GM21447 (cell line): ENCODE measurements around the gene EMP1.

Source experiments
- ATAC-seq: cut with Tn5 transposase; IDR thresholded peaks from one replicate; pipeline ENCODE4 v1.9.1; 2021; ENCODE audit not compliant: unreplicated experiment

The EMP1 gene

DNA sequence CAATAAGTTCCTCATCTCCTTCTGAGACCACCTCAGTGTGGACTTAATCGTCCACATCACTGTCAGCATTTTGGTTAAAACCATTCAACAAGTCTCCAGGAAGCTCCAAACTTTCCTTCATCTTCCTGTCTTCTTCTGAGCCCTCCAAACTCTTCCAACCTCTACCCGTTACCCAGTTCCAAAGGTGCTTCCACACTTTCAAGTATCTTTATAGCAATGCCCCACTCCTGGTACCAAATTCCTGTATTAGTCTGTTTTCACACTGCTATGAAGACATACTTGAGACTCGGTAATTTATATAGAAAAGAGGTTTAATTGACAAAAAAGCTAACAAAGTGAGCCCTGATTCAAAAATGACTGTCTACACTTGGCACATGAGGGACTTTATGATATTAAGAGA, 22.8 kb downstream of the EMP1 start:
- no peak for ATAC-seq

DNA sequence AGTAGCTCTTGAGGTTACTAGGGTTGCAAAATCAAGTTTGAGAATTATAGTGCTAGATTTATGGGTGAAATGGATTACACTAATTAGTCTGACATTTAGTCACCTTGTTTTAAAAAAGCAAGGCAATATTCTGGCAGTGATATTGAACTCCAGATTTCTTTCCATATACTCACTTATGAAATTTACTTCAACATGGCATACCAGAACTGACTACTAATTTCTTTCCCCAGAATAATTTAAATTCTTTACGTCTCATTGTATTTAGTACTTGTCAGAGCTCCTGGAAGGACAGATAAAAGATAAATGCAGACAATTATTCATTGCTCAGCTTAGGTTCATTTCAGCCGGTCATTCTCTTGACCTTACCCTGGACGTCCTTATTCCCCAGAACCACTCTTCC, 24.3 kb downstream of the EMP1 start:
- ATAC-seq, result no peak

DNA sequence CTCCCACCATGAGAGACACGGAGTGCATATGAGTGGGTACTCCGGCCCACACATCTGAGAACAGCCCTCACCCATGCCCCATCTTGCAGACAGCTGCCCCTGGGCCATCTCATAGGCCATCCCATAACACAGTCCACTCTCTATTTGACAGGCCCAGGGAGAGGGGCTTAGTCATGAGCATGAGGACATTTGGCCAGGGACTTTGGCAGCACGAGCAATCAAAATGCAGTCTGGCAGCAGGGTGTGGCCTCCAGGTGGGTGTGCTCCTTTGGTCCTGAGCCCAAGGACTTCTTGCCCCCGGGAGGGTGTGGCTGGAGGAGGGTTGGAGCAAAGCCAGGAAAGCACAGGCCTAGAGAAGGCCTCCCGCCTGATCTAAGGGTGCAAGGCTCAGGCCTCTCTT, 25.6 kb downstream of the EMP1 start:
- ATAC-seq, result no peak

DNA sequence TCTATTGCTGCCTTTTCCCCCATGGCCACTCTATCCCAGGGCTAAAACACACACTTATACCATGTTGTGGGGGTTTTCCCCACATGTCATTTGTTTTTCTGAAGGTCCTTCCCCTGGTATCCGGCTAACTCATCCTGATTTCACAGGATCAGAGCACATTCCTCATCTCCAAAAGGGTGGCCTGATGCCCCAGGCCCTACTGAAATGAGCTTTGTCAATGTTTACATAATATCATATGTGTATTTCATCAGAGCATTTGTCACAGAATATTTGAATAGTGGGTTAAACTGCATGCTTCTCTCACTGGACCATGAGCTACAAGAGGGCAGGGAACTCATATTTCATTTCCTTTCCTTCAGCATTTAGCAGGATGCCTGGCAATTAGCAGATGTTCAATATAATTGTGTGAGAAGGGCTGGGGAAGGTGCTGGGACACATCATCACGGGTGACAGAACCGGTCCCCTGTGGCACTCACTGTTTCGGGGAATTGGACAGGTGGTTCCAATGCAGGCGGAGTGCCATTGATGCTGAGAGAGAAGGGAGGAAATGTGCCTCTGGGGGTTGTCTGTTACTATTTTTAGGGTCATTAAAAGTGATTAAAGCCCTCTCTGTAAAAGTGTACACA, 26.8 kb downstream of the EMP1 start:
- ATAC-seq, result no peak

DNA sequence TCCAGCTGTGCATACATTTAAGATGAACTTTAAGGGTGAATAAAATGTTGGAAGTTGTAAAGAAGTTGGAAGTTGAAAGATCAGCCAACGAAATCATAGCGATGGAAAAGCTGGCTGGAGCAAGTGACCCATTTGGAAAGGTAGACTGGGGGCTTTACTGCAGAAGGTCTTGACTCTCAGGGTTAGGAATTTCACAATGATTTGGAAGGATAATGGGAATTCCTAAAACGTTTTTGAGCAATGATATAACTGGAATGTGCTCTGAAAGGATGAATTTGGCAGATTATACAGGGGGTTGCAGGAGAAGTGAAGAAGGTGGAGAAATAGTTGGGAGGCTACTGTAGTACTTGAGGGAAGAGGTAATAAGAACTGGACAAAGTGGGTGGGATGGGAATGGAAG, 27.4 kb downstream of the EMP1 start:
- no peak for ATAC-seq

DNA sequence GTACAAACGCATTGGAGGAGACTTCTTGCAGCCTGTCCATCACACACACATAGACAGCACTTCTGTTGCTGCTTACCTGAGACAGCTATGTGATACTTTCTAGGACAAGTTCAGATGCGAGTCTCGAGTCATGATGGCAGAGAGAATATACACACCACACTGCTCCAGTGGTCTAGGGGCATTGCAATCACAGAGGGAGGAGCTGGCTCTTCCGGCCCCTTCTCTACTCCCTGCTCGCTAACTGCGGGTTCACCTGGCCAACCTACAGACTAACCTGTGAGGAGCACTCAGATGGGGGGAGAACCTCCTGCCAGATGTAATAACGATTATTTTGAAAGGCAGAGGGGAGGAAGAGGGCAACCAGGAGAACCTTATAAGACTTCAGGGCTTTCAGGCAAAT, 30.7 kb downstream of the EMP1 start:
- ATAC-seq, result no peak

DNA sequence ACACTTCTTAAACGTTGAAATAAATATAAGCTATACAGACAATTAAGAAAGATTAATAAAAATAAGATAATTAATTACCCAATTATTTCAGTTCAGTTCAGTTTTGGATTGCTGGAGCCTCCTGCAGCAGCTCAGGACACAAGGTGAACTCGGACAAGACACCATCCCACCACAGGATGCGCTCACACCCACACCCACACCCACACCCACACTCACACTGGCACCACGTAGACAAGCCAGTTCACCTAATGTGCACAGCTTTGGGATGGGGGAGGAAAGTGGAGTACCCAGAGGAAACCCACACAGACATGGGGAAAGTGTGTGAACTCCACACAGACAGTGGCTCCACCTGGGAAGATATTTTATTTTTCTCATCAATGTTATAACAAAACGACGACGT, 32.1 kb downstream of the EMP1 start:
- no peak for ATAC-seq

DNA sequence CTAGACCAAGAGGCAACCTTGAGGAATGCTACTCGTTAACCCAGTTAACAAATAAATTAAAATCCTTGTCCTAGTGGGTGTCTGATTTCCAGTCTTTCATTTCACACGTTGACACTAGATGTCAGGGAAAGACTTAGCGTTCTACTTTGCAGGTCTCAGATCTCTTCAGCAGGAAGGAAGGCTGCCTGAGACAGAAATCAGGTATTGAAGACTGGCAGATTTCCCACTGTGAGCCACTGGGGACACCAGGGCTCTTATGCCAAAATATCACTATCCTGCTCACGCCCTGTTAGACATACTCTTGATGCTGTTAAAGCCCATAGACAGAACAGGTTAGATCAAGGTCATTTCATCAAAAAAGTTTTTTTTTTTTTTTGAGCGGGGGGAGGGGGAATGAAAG, 33.0 kb downstream of the EMP1 start:
- no peak for ATAC-seq

DNA sequence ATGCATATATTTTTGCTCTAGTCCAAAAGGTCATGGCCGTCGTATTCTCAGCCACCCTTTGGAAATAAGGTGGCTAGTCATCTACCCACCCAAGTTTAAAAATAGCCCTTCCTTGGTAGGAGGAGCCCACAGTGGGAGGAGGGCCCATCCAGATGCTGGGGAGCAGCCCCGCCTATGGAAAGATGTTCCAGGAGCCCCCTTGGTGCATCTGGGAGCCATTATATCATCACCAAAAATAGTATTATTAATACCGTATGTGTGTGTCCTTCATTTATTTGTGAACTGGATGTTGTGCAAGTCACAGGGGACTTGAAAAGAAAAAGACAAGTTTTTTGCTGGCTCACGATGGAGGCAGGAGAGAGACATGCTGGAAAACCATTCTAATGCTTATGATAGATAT, 34.0 kb downstream of the EMP1 start:
- no peak for ATAC-seq

DNA sequence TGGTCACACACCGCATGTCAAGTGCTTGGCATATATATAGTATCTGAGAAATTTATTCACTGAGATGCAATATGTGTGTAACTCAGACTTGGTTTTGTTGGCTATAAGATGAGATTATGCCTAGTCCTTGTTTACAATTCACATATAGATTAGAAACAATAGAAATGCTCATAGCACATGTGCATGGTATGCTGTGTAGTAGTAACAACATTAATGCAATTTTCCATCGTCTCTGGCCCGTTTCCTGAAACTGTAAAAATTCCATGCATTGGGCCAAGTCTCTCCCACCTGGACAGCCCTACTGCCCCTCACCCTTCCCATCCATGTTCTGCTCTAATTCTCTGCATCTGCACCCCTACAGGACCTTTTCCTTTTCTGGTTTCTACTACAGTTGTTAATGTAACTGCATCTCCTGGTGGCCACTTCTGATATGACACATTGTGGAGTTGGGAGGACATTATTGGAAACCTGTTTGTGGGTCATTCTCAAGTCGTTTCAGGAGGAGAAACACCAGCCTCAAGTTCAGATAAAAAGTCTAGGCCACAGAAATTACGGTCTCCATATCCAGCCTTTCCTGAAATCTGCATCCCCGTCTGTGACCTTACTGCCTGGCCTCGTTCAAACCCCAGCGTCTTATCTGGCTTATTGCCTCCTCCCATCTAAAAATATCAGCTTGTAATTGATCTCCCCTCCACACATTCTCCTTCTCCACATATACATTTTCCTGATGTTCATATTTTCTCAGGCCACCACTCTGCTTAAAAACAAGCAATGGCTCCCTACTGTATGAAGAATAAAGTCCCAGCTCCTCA, 37.5 kb downstream of the EMP1 start:
- ATAC-seq, result no peak

DNA sequence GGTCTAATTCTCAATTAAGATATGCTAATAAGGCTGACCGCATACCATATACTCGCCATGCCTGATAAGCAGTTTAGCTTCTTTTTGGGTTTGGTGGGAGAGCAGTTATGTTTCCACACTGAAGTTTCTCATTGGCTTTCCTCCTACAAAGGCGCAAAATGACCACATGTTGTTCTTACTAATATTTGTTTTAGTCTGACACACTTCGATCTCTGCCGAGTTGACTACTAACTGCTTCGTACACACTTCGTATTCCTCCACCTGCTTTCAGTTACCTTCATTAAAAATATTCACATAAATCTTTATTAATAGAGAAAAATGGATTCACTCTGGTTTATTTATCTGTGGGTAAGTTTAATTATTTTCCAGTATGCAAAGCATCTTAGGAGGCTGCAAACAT, 41.7 kb downstream of the EMP1 start:
- no peak for ATAC-seq

DNA sequence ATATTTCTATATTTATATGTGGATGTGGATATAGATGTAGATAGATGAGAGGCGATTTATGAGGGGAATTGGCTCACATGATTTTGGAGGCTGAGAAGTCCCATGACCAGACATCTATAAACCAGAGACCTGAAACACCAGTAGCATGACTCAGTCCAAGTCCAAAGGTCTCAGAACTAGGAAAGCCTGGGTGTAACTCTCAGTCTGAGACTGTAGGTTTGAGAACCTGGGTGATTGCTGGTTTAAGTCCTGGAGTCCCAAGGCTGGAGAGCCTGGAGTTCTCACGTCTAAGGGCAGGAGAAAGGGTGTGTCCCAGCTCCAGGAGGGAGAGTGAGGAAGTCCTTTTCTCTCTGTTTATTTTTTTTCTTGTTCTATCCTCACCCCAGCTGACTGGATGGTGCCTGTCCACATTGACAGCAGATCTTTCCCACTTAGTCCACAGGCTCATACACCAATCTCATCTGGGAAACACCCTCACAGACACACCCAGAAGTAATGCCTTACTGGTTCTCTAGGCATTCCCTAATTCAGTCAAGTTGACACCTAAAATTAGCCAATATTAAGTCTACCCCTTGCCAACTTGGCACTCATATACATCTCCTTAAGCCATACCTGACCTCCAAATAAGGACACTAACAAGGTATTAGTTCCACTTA, 45.4 kb downstream of the EMP1 start:
- ATAC-seq, result no peak

DNA sequence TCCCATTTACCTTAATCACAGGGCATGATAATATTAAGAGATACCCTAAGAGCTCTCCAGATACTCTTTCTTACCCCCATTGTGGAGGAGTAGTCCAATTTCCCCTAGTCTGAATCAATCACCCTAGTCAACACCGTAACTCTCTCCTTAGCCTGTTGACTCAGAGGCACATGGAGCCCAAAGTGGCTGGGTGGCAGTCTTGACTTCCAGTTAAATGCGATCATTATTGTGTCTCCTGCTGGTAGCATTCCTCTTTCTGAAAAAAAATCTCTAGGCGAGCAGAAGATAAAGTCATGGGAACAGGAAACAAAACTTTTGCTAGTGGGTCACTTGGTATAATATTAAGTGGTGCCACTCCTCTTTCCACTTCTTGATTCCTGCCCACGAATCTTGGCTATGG, 46.4 kb downstream of the EMP1 start:
- no peak for ATAC-seq

DNA sequence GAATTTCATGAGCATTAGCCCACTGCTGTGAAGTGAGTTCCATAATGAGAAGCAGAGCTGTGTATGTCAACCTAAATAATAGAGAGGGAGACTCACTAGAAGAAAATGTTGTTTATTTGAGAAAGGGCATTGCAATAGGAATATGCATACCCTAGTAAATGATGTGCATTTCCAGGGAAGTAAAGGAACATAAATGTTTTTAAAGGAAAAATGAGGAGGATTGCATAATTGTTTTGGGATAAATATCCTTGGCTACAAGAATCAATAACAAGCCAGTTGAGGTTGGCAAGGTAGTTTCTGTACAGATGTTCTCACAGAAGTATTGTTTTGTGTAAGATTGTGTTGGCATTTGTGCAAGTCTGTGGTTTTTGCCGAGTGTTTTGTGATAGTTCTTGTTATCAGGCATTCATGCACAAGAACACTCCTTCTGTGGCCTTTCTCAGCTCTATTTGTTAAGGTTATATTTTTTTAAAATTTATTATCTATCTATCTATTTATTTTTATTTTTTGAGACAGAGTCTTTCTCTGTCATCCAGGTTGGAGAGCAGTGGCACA, 47.1 kb downstream of the EMP1 start:
- ATAC-seq, result no peak

DNA sequence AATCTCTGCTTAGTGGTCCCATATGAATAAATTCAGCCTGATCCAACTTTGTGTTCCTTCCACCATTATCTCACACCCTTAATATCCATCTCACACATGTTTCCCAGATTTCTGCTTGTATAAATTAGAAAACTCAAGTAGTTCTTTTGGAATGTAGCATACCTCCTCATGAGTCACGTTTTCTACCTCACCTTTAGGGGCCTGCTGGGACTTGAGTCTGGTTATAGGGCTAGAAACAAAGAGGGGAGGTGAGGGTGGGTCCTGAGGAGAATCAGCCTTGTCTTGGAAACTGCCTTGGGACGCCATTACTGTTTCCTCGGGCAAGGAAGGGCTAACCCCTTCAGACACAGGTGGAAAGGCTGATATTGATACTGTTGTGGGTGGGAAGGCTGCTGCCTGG, 51.1 kb downstream of the EMP1 start:
- no peak for ATAC-seq

DNA sequence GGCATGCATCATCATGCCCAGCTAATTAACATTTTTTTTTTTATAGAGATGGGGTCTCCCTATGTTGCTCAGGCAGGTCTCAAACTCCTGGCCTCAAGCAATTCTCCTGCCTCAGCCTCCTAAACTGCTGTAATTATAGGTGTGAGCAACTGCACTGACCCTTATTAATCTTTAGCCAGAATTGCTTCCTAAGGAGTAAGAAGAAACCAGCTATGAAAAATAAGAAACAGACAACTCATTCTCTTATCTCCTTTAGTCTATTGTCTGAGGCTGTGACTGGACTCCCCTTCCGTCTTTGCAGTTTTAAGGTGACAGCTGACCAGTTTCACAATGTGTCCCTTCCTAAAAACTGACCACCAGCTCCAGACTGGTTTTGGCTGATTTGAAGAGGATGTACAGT, 52.4 kb downstream of the EMP1 start:
- ATAC-seq, result no peak

DNA sequence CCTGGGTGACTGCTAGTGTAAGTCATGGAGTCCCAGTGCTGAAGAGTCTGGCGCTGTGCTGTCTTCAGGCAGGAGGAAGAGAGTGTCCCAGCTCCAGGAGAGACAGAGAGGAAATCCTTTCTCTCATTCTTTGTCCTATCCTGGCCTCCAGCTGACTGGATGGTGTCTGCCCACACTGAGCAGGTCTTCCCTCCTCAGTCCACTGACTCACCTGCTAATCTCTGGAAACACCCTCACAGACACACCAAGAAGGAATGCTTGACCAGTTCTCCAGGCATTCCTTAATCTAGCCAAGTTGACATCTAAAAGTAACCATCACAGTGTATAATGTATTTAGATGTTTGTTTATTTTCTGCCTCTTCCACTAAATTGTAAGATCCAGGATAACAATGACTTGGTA, 53.9 kb downstream of the EMP1 start:
- ATAC-seq, result no peak

DNA sequence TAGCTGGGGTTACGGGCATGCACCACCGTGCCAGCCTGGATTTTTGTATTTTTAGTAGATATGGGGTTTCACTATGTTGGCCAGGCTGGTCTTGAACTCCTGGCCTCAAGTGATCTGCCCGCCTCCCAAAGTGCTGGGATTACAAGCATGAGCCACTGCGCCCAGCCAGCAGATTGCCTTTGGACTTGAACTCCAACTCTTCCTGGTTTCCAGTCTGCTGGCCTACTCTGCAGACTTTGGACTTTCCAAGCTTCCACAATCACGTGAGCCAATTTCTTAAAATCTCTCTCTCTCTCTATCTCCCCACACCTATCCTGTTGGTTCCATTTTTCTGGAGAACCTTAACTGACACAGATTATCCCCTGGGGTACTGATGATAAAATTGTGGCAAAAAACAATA, 55.0 kb downstream of the EMP1 start:
- ATAC-seq, result no peak

DNA sequence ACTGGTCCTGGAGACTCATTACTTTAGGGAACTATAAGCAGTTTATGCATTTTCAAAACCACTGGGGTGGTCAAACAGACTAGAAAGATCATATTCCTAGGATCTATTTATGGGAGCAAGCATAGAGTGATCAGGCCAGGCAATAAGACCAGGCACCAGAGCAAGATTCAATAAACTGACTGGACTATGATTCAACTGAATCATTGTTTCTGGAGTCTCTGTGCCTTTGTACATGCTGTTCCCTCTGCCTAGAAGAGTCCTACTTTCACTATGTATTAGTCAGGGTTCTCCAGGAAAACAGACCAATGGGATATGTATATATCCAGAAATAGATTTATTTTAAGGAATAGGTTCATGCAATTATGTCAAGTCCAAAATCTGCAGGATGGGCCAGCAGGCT, 55.5 kb downstream of the EMP1 start:
- no peak for ATAC-seq

DNA sequence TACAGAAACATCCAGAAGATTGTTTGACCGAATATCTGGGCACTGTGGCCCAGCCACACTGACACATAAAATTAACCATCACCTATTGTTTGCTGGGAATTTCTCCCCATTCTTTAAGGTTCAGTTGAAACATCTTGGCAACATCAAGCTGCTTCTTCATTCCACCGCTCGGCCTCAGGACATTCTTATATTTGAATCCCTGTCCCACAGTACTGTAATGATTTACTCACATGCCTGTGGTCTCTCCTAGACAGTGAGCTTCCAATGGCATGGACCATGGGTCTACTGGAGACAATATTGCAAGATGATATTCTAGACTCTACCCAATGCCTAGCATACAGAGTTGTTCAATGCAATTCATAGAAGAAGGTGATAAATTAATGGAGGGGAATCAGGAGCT, 56.1 kb downstream of the EMP1 start:
- ATAC-seq, result no peak

DNA sequence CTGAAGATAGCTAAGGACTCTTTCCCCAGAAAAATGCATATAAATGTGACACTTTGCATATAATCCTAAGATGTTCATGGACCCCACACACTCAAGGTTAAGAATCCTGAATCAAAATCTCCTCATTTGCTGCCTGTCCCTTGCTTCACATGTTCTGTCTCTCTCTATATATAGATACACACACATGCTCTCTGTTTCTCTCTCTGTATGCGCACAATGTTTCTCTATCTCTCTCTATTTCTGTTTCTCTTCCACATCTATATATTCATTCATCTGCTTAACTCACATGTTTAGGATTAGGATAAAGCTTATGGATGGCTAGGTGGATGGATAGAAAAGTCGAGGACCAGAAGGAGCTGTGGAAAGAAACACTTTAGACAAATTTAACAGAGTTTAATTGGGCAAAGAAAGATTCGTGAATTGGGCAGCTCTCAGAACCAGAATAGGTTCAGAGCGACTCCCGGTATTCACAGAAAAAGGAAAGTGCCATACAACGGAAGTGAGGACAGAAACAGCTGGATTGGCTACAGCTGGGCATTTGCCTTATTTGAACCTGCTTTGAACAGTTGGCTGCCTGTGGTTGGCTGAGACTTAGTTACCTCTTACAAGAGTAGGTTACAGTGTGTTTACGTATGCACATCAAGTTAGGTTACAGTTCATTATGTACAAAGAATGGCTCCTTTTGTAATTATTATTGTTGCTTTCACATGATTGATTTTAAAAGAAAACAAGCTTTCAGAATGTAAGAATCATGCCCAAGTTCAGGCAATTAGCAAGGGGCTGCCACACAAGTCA, 57.6 kb downstream of the EMP1 start:
- no peak for ATAC-seq
